ENCODE measurements around the gene ZXDC.

Gene ZXDC, protein sequence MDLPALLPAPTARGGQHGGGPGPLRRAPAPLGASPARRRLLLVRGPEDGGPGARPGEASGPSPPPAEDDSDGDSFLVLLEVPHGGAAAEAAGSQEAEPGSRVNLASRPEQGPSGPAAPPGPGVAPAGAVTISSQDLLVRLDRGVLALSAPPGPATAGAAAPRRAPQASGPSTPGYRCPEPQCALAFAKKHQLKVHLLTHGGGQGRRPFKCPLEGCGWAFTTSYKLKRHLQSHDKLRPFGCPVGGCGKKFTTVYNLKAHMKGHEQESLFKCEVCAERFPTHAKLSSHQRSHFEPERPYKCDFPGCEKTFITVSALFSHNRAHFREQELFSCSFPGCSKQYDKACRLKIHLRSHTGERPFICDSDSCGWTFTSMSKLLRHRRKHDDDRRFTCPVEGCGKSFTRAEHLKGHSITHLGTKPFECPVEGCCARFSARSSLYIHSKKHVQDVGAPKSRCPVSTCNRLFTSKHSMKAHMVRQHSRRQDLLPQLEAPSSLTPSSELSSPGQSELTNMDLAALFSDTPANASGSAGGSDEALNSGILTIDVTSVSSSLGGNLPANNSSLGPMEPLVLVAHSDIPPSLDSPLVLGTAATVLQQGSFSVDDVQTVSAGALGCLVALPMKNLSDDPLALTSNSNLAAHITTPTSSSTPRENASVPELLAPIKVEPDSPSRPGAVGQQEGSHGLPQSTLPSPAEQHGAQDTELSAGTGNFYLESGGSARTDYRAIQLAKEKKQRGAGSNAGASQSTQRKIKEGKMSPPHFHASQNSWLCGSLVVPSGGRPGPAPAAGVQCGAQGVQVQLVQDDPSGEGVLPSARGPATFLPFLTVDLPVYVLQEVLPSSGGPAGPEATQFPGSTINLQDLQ

DNA sequence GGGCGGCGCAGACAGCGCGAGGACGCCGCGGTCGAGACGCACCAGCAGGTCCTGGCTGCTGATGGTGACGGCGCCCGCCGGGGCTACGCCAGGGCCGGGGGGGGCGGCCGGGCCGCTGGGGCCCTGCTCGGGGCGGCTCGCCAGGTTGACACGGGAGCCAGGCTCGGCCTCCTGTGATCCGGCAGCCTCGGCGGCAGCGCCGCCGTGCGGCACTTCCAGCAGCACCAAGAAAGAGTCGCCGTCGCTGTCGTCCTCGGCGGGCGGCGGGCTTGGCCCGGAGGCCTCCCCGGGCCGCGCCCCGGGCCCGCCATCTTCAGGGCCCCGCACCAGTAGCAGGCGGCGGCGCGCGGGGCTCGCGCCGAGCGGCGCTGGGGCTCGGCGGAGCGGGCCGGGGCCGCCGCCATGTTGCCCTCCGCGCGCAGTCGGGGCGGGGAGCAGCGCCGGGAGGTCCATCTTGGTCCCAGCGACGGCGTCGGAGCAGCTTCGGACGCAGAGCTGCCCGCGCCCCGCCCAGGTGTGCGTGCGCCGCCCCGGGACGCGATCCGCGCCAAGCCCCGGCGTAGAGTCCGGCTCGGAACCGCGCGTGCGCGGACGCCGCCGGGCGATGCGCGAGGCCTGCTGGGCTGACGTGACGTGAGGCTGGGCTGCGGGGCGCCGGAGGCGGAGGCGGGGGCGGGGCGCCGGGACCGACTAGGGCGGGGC is at the start of gene ZXDC:
Gene ZXDC (minus strand): TSS at position 479 of the 702 bp plus-strand sequence. CDS start 26 bp downstream, at position 453.
- peak; percentile 95 for DNase-seq

DNA sequence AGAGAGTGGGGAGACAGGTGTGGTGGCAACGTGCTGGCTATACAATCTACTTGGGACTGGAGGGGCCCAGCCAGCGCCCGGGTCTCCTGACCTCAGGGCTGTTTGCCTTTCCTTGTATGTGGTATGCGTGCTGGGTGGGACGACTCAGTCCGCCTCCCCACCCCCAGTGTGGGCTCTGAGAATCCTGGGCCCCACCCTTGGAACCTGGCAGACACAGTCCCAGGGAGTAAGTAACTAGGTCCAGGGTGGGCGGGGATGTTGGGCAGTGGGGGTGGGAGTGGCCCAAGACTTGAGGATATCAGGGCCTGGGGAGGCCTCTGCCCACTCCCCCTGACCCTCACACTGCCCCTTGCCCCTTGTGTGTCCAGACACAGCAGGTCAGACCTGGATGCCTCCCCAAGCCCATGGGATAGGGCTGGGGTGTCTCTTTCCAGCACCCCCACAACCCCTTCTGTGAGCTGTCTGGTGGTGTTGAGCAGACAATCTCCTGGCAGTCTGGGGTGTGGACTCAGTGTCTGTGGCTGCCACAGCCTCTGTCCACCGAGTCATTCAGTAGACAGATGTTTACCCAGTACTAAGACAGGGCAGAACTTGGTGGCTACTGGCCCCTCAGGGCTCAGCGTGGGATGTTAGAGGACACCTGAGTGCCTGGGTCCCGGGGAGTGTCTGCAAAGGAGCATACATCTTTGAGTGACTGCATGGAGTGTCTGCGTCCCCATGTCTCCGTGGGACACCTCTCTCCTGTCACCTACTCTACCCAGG is 49.6 kb upstream of the ZXDC start:
- peak; percentile 3 for DNase-seq

DNA sequence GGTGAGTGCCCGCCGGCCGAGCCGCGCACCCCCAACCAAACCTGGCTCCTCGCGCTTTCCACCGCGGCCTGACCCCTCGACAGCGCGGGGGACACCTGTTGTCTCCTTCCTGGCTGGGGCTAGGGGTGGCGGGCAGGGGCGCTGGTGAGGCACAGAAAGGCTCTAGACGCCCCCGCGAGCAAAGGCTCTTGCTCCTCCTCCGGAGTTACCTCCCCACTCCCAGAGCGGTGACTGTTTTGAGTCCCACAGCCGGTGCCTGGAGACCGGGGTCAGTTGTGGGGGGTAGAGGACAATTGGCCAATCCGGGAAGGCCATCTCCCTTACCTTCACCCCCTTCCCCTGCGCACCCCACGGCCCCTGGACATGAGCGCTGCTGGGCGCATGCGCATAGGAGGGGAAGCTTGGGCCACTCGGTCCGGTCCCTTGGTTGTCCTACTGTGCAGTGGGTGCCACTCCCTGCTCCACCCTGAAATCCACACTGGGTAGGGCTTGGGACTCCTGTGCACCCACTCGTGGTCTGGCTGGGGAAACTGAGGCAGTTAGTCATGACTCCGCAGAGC is 48.8 kb upstream of the ZXDC start:
- DNase-seq, result peak; percentile 37

DNA sequence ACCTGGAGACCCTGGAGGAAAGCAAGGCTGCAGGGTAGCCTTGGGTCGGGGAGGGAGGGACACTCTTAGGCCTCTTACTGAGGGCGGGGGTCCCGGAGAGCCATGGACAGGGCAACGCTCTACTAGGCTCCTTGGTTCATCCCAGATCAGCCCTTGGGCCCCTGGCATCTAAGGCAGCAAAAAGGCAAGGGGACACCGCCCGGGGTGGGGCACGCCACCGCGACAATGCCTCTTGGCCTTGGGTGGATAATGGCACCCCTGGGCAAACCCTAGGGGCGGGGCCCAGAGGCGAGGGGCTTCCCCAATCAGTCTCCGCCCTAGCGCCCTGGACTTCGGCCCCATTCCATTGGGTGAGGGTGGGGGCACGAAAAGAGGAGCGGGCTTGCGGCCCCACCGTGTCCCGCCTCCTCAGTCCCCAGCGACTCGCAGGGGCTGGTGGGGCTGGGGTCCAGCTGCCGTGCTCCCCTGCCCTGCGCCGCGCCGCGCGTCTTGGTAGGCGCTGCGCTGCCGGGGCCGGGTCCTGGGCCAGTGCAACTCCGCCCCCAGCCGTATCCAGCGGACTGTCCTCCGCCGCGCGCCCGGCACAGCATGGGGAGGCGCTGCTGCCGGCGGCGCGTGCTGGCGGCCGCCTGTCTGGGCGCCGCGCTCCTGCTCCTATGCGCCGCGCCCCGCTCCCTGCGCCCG is 48.2 kb upstream of the ZXDC start, which contains the start of gene CHST13:
Gene CHST13 (plus strand): TSS at position 411 of the 684 bp plus-strand sequence. CDS start 178 bp downstream, at position 589.
- peak; percentile 31 for DNase-seq

DNA sequence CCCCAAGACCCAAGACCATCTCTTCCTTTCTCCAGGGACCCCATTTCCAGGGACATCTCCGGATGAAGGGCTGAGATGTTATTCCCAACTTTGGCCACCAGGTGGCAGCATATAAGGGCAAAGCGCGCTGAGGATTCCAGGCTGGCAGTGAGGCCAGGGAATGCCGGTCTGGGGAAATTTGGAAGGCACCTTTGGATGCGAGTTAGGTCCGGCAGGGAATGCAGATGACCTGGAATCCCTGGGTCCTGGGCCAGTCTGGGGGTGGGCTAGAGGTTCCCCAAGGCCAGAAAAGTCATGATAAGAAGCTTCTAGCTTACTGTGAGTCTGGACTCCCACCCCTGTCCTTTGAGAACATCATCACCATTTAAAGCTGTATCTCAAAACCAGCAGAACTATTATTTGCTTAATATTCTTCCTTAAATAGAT is 46.7 kb upstream of the ZXDC start:
- DNase-seq, result no peak

DNA sequence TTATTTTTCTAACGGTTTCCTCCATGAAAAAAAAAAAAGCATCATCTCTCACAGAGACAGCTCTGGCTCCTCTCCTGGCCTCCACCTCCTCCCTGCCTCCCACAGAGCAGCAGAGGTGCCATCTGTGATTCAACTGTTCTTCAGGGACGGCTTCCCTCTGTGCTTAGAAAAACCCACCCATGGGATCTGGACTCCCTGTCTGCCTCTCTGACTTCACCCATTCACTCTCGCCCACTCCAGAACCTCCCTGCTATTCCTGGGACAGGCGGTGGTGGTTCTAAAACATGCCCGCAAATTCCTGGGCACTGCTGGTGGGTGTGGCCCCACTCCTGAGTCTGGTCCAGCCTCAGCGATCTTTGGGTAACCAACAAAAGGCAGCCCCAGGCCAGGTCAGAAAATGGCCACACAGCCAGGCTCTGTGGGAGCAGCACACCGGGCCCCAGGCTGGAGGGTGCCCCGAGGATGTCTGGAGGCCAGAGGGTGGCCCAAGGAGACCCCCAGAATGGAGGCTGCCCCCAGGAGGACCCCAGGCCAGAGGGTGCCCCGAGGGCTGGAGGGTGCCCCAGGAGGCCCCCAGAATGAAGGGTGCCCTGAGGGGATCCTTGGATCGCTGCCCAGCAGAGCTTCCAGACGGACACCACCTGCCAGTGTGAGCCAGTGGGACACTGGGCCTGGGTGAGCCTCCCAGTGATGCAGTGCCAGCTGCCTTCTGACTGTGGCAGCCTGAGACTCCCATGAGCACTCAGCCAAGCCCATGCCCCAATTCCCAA is 45.6 kb upstream of the ZXDC start:
- DNase-seq, result peak; percentile 16

DNA sequence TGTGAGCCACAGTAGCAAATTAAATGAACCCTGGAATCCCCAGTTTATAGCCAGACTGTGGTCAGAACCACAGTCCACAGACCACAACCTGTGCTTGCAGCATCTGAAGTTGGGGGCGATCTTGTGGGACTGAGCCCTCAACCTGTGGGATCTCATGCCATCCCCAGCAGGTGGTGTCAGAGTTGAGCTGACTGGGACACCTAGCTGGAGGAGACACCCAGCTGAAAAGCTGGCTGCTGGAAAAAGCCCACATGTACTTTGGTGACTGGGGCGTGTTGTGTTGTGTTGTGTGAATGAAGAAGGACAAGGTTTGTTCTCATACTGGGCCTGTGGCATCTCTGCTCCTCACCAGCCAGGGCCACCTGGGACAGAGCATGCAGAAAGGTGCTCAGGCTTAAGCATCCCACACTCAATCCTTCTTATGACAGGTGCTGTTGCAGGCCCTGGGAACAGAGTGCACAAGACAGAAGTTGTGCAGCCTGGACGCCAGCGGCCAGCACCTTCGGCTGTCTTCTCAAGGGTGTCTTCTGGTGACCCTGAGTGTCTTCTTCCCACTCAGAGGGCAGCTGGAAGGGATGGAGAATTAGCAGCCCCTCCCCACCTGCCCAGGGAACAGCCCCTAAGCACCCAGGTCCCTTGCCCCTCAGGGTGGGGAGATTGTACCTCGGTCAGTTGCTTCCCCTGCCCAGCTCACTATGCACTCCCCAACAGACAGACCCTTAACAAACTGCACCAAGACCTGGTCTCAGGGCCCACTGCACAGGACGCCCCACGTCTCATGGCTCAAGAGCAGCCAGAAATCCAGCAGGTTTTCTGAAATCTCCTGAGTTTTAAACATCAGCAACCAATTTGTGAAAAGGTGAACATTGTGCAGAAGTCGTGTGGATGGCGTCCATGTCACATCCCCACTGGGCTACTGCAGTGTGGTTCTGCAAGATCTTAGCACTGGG is 44.1 kb upstream of the ZXDC start:
- DNase-seq, result peak; percentile 14

DNA sequence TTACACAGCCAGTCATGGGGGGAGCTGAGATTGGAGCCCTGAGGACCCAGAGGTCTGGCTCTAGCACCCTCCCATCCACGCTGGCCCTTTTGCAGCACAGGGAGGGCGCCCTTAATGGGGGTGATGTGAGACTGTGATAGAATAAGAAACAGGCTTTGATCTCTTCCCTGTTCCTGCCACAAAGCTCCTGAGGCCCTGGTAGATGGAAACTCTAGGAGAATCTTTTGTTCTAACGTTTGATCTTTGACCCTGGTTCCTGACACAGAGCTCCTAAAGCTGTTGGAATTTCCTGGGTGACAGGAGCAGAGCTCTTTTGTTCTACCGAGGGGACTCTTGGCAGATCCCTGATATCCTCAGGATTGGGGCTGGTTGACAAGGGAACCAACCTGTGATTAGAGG is 43.1 kb upstream of the ZXDC start:
- no peak for DNase-seq

DNA sequence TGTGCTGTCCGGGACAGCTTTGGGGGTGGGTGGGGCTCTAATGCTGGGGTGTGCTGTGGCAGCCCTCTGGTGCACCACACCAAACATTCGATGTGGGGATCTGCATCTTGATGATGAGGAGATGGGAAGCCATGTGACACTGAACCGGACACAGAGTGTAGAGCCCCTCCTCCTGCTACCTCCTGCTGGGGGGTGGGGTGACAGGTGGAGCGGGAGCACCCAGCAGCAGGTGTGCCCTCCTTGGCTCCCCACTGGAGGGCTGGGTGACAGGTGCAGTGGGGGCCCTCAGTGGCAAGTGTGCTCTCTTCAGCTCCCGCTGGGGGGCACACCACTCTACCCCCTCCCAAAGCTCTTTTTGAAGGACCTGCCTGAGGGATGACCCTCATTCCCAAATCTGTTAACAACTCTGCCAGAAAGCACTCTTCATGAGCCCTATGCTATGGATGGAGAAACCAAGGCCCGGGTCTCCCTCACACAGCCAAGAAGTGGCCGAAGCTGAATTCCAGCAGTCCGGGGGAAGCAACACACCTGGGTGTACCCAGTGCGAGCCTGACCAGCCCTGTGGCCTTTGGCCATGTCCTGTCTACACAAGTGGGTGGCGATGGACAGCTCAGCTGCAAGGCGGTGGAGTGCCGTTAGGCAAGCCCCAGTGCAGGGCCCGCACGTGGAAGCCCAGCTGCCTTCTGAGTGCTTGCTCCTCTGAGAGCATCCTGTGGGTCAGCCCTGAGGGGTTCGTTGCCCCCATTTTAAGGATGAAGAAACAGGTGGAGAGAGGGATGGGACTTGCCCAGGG is 42.5 kb upstream of the ZXDC start:
- DNase-seq, result peak; percentile 6

DNA sequence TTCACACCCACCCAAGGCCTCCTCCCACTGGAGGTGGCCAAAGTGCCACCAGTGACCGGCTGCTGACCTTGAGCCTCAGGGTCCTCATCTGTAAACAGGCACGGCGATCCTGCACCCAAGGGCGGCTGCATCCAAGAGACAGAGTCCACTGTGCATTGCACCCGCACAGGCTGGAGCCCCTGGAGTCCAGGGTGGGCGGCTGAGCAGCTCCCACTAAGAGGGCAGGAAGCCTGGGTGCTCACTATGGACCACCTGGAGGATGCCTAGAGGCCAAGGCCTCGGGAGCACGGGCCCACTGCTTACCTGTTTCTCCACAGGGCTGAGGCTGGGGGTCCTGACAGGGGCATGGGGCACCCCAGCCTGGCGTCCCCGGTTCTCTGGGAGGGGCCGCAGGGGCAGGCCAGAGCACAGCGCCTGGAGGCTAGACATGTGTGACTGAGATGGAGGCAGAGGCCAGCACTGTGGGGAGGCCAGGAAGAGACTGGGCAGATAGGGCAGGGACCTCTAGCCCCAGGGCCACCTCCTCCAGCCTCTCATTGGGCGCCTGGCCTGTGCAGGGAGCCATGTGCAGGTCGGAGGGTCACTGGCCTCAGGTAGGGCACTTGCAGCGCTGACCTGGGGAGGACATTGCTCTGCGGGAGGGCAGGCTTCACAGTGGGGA is 41.7 kb upstream of the ZXDC start, which contains the start of gene UROC1:
Gene UROC1 (minus strand): TSS at position 483 of the 661 bp plus-strand sequence. CDS start 54 bp downstream, at position 429.
- peak; percentile 15 for DNase-seq

DNA sequence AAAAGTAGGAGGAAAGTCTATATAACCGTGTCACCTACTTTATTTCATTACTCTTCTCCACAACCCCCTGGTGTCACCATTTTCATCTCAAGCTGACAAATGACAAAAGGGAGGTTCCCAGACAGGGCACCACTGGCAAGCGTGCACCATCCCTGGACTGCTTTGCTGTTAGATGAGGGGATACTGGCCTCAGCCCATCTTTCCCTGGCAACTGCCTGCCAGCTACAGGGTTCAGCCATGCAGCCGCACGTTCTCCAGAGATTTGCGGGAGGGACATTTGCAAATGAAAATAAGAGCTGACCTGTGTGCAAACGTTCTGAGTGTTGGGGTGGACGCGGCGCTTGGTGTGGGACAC is 41.2 kb upstream of the ZXDC start:
- DNase-seq, result peak; percentile 13

DNA sequence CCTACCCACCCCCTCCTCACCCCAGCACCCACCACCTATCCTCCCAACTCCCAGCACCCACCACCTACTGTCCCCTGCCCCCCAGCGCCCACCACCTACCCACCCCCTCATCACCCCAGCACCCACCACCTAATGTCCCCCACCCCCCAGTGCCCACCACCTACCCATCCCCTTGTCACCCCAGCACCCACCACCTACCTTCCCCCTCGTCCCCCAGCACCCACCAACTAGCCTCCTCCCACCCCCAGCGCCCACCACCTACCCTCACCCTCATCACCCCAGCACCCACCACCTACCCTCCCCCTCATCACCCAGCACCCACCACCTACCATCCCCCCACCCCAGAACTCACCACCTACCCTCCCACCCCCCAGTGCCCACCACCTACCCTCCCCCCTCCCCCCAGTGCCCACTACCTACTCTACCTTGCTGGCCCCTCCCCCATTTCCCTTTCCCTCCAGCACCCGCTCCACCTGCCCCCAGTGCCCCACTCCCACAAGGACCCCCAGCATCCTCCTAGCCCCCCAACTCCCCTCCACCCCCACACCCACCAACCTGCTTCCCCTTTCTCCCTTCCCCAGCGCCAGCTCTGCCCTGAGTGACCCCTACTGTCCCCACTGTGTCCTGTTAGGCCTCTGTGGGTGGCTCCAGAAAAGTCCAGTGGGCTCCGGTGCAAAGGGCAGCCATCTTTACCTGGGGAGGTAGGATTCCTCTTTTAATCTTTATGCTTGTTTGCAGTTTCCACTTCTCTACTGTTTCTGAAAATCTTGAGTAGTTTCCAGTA is 40.7 kb upstream of the ZXDC start:
- DNase-seq, result peak; percentile 6

DNA sequence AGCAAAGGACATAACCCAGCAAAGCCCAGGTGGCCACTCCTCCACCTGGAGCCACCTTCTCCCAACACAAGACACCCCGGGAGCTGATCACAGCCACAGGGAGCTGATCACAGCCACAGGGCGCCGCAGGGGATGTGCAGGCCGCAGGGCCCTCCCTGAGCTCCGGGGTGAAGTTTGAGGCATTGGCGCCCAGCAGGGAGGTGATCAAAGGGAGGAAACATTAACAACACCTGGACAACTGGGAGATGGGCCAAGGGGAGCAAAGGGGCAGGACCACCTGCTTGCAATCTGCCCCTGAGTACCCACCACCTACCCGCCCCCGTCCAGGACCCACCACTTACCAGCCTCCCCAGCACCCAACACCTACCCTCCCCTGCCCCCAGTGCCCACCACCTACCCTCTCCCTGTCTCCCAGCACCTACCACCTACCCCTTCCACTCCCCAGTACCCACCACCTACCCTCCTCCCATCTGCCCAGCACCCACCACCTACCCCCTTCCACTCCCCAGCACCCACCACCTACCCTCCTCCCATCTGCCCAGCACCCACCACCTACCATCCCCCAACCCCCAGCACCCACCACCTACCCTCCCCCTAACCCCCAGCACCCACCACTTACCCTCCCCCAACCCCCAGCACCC is 39.5 kb upstream of the ZXDC start:
- DNase-seq, result peak; percentile 13

DNA sequence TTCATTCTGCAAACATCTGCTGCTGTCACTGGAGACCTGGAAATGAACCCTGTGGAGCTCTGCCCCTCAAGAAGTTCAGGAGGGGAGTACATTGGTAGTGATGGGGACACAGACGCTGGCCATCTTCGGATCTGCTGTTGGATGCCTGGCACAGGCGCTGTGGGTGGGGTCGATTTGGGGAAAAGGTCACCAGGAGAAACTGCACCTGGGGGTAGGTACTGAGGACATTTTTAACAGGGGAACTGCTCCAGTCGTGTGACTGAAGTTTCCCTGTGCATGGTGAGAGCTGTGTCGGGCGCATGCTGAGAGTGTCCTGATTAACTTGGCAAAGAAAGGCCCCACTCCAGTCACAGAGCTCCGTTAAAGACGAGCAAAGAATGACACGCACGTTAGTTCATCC is 38.5 kb upstream of the ZXDC start:
- DNase-seq, result no peak

DNA sequence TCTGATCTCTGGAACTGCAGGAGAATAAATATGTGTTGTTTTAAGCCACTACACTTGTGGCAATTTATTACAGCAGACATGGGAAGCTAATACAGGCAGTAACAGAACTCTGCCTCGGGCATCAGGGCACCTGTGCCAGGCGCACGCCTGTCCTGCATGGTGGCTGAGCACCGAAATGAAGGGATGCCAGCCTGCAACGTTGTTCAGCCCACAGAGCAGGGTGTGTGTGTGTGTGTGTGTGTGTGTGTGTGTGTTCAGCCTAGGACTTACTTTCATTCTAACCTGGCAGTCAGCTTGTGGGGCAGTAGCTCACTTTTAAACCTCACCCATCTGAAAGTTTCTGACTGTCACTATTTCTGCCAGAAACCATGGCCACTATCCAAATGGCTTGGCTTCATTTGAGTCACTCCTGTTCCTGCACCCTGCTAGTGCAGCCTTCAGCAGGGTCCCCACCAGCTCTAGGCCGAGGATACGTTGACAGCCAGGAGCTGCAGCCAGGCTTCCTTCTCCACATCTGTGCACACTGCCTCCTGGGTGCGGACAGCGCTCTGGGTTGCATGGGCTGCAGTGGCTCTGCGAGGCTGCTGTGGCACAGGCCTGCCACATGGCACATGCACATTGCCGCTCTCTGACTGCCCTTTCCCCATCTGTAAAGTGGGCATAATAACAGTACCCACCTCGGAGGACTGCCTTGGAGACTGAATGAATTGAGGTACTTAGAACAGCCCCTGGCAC is 37.4 kb upstream of the ZXDC start:
- DNase-seq, result no peak

DNA sequence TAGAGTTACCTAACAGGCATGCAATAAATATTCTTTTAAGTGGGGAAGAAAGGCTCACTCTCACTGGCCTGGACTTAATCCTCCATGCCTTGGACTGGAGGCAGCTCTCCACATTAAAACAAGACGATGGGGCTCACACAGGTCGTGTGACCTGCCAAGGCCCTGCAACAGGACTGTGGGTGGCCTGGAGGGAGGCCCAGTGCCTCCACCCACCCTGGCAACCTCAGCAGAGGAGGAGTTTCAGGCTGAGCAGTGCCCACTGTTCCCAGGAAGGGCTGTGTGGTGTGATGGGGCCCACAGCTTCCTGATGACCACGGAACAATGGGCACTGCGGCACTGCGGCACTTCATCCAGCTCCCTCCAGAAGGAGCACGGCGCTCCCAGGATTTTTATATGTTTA is 36.3 kb upstream of the ZXDC start:
- DNase-seq, result no peak

Data from CD4-positive, alpha-beta T cell treated with Interleukin-15 for 1 hour (primary cell).